Fibroblast of lung (primary cell): Measurements from ENCODE around the gene EIF5.

Source experiments
- CTCF ChIP-seq, 2 donors: IDR thresholded peaks in 1 of 2; conservative IDR thresholded peaks in 1 of 2; 1 replicate in 1 of 2; 2 replicates in 1 of 2; pipeline ENCODE4 v1.5.1; 2011 to 2012; ENCODE audit warnings: low read length in 2 of 2, control low read depth in 1 of 2, inconsistent platforms in 1 of 2, low read depth in 1 of 2, mild to moderate bottlenecking in 1 of 2
- EZH2 ChIP-seq: IDR thresholded peaks from 2 replicates; pipeline ENCODE4 v1.5.1; 2012; ENCODE audit warnings: low read length, control low read depth, mild to moderate bottlenecking; ENCODE audit errors: missing control alignments

DNA sequence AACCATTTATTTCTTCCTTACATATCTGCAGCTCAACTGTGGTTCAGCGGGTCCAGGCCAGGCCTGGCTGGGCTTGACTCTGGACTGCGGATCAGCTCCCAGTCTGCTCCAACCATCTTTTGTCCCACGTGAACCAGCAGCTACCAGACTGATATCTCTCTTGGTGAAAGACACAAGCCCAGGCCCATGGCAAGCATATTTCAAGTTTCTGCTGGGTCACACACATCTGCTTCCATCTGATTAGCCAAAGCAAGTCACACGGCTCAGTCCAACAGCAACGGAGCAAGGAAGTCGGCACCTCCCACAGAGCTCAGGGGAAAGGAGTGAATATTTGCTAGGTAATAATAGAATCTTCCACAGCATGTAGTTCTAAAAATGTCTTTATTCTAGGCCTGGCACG is 26.5 kb downstream of the EIF5 start:
- TF ChIP-seq CTCF (conservative IDR thresholded peaks at IDR 0.05 in 1 of 2, IDR thresholded peaks at IDR 0.05 in 1 of 2; ENCODE audit: low read depth in 1 of 2, low read length in 2 of 2) (no peak), EZH2 (no peak)
